ENCODE measurements around the gene UGT1A10.

GRCh38 chr2:233611284-233611683, 25.0 kb upstream of the UGT1A10 start:
- TF ChIP-seq CTCF (IDR thresholded peaks at IDR 0.05): no peak
- TF ChIP-seq POLR2A (IDR thresholded peaks at IDR 0.05): no peak
